ENCODE data around the gene RPL18.

Gene RPL18

GRCh38 chr19:48635966-48636858 is 17.2 kb upstream of the RPL18 start:
- Histone ChIP-seq H3K9me3 (ENCODE audit: control insufficient read depth, insufficient read depth, low read depth, low read length) (no peaks in the 10 kb centered on the region), H3K36me3 (ENCODE audit: control insufficient read depth in 2 of 2, insufficient read depth in 1 of 2, low read length in 2 of 2) (peaks cover 8 to 16% of the 10 kb centered on the region in 2 experiments; a peak in 2 of 3 replicates), H3K27ac (ENCODE audit: extremely low read depth, low read depth, low read length) (peak overlapping the region; percentile 72), H3K4me3 (ENCODE audit: low read depth, low read length) (peak overlapping the region; percentile 40), H3K4me1 (ENCODE audit: control insufficient read depth, insufficient read depth, low read length) (peaks cover 23% of the 10 kb centered on the region)
- ChIA-PET POLR2A (interaction anchor here (1.0 to 2.7 kb wide), 3 partner anchors 10 to 17 kb away, joined by 3 to 22 read pairs (median 6); partner anchors contain the start of genes CA11, RPL18 and SPHK2), CTCF (interaction anchor here (1.1 kb wide), 1 partner anchor 9 kb away, joined by 4 read pairs; the partner anchor contains the start of gene CA11)
- no peak for TF ChIP-seq WT1 (tag by site-specific recombination; IDR thresholded peaks at IDR 0.05)
- TF ChIP-seq ZSCAN4 (tag by site-specific recombination; IDR thresholded peaks at IDR 0.05), result no peak
- peak; percentile 86 for TF ChIP-seq GLIS1 (tag by site-specific recombination; IDR thresholded peaks at IDR 0.05)
- TF ChIP-seq KLF10 (tag by site-specific recombination; IDR thresholded peaks at IDR 0.05), result 0 out of 2 replicates have a peak, but pooled peaks have one; percentile 15
- TF ChIP-seq ZNF362 (tag by site-specific recombination; IDR thresholded peaks at IDR 0.05), result no peak
- peak; percentile 18; the same call in 1 of the 2 replicates for TF ChIP-seq IKZF3 (tag by site-specific recombination; IDR thresholded peaks at IDR 0.05)
- peak; percentile 36; the same call in 1 of the 2 replicates for TF ChIP-seq ZNF600 (tag by site-specific recombination; IDR thresholded peaks at IDR 0.05)
- no peak for TF ChIP-seq REST (tag by site-specific recombination; IDR thresholded peaks at IDR 0.05)
- peak; percentile 31; the same call in 1 of the 2 replicates for TF ChIP-seq ZNF335 (tag by site-specific recombination; conservative IDR thresholded peaks at IDR 0.05)
- peak; percentile 78 for TF ChIP-seq PATZ1 (tag by site-specific recombination; IDR thresholded peaks at IDR 0.05)
- peak; percentile 39 for TF ChIP-seq ZBTB26 (tag by site-specific recombination; optimal IDR thresholded peaks at IDR 0.05)
- peak; percentile 66 for TF ChIP-seq GLIS2 (tag by site-specific recombination; IDR thresholded peaks at IDR 0.05)
- no peak for TF ChIP-seq ZNF169 (tag by site-specific recombination; IDR thresholded peaks at IDR 0.05)
- TF ChIP-seq SP3 (tag by site-specific recombination; IDR thresholded peaks at IDR 0.05), result peak; percentile 20
- peak; percentile 63; the same call in 1 of the 2 replicates for TF ChIP-seq ZBTB17 (tag by site-specific recombination; IDR thresholded peaks at IDR 0.05)
- TF ChIP-seq EGR2 (tag by site-specific recombination; IDR thresholded peaks at IDR 0.05; ENCODE audit: low read depth), result peak; percentile 42; the same call in 1 of the 2 replicates
- TF ChIP-seq FEZF1 (tag by site-specific recombination; IDR thresholded peaks at IDR 0.05), result no peak
- no peak for TF ChIP-seq ZNF645 (tag by site-specific recombination; IDR thresholded peaks at IDR 0.05)
- peak; percentile 58; the same call in 1 of the 2 replicates for TF ChIP-seq ZBTB8A (tag by site-specific recombination; IDR thresholded peaks at IDR 0.05)
- no peak for TF ChIP-seq HOXA7 (CRISPR knock-in tag; IDR thresholded peaks at IDR 0.05; ENCODE audit: borderline replicate concordance)
- no peak for TF ChIP-seq ZNF324 (tag by site-specific recombination; IDR thresholded peaks at IDR 0.05)
- TF ChIP-seq PRDM10 (tag by site-specific recombination; IDR thresholded peaks at IDR 0.05), result peak; percentile 83

All from HEK293 (cell line).